MG63 (cell line): Measurements from ENCODE around the gene GALNT15. TPM values are rescaled to one million over a fixed set of nuclear protein-coding genes. Genes with fewer than 3 reads are reported as not detected.

ENCODE experiments used
- DNase-seq: peaks from one replicate; pipeline ENCODE4 v3.0.0-alpha.2; 2020
- H3K27me3 ChIP-seq: fragments of 250-450 bp; sonication (Bioruptor Pico); 2 replicates; pipeline ENCODE4 v1.5.1; 2020; ENCODE audit warnings: mild to moderate bottlenecking, moderate library complexity
- H3K36me3 ChIP-seq: fragments of 250-450 bp; sonication (Bioruptor Pico); 2 replicates; pipeline ENCODE4 v1.5.1; 2020; ENCODE audit warnings: mild to moderate bottlenecking, moderate library complexity
- H3K4me3 ChIP-seq: fragments of 250-450 bp; sonication (Bioruptor Pico); 2 replicates; pipeline ENCODE4 v1.5.1; 2020; ENCODE audit warnings: mild to moderate bottlenecking, moderate library complexity
- H3K9me3 ChIP-seq: fragments of 250-450 bp; sonication (Bioruptor Pico); 2 replicates; pipeline ENCODE4 v1.5.1; 2020; ENCODE audit warnings: mild to moderate bottlenecking, moderate library complexity
- total RNA-seq: library from RNA; depleted of rRNA; stranded (reverse); fragments of >200 nt; shearing (Covaris generic); gene quantifications from 2 replicates; pipeline ENCODE4 v1.2.3, GENCODE V29; 2014; ENCODE audit warnings: low replicate concordance; rRNA removed

The GALNT15 gene
- total RNA-seq, 1 experiment from 2014 or later, result not detected

DNA sequence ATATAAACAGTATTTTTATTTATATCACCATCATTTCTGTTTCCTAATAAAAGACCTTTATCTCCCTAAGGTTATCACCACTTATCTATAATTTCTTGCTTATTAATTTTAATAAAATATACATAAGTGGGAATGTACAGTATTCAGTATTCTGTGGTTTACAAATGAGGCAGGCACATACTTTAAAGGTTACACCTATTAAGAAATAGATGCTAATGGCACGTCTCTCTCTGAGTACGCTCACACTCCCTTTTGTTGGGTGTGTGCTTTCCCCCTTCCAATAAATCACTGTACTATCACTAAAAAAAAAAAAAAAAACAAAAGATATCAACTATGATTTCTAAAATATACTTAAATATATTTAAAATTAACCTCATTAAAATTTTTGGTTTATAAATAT is 99.4 kb downstream of the GALNT15 start:
- Histone ChIP-seq H3K36me3 (no peaks in the 10 kb centered on the region), H3K4me3 (no peak overlapping the region), H3K27me3 (no peaks in the 10 kb centered on the region), H3K9me3 (no peaks in the 10 kb centered on the region)
- DNase-seq, result no peak

DNA sequence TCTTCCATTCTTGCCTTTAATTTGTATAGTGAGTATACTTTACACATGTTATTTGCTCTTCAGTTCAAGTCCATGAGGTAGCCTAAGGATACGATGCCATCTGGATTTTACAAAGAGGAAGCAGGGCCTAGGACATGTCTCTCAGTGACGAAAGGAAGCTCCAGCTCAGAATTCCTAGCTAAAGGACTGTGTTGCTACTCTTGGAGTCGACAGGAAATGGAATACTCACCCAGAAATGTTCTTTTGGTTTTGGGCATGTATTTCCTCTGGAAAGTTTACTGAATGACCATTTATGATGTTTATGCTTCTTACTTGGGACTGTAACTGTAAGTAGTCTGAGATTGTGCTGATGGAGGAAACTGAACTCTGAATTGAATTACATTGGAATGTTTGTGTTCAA is 103.0 kb downstream of the GALNT15 start:
- Histone ChIP-seq H3K9me3 (no peaks in the 10 kb centered on the region), H3K27me3 (no peaks in the 10 kb centered on the region), H3K36me3 (no peaks in the 10 kb centered on the region), H3K4me3 (no peak overlapping the region)
- DNase-seq, result no peak

DNA sequence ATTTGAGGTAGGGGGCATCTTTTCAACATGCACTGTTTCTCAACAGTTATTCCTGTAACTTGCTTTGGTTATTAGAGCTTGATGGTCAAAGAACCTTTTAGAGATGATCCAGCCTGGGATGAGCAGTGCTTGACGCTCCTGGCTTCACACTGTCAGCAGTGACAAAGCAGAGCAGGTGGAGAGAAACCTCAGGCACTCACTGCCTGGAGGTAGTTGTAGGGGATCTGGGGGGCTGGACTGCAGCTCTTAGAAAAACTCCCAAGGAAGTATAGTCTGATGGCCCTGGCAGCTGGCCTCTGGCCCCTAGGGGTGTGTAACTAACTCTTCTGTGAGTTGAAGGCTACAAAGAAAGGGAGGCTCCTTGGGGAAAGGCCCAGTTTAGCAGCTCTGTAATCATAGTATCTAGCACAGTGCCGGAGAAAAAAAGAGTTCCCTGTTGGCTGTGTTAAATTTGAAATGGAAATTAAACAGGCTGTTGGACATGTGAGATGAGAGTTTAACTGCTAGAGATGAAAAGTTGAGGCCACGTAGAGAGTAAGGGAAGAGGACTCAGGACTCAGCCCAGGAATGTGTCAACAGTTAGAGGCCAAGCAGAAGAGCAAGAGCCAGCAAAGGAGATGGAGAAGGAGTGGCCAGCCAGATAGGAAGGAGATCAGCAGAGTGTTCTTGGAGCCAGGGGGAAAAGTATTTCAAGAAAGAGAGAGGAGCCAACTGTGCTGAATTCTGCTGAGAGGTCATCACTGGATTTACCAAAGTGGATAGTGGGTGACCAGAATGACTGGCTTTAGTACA is 104.7 kb downstream of the GALNT15 start:
- Histone ChIP-seq H3K36me3 (no peaks in the 10 kb centered on the region), H3K27me3 (no peaks in the 10 kb centered on the region), H3K4me3 (no peak overlapping the region), H3K9me3 (no peaks in the 10 kb centered on the region)
- no peak for DNase-seq

DNA sequence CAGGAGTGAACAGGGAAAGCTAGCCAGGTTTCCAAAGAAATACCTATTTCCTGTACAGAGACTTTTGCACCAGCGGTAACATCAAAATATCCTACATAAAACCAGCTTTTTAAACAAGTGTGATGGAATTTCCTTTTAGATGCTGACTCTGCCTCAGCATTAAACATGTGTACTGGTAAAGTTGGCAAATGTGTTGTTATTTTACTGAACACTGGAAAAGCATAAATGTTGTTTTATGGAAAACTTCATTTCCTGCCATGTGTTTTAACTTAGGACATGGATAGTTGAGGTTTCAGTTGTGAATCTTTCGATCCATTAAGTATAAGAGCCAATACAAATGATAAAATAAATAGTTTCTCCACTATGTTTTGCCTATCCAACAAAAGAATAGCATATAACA is 106.2 kb downstream of the GALNT15 start:
- no peak for DNase-seq
- H3K9me3 ChIP-seq, result no peaks in the 10 kb centered on the region
- H3K27me3 ChIP-seq, result no peaks in the 10 kb centered on the region
- no peaks in the 10 kb centered on the region for H3K36me3 ChIP-seq
- H3K4me3 ChIP-seq, result no peak overlapping the region

Other genes starting within 250 kb of the GALNT15 start
- 3.4 and 6.0 TPM in 2 replicates for gene DPH3, start 90.3 kb downstream of the GALNT15 start, total RNA-seq
- 8.8 and 13.0 TPM in 2 replicates for gene OXNAD1, start 90.5 kb downstream of the GALNT15 start, total RNA-seq